SK-N-SH (cell line): Measurements from ENCODE around the gene CYP2B6. TPM values are rescaled to one million over a fixed set of nuclear protein-coding genes. Genes with fewer than 3 reads are reported as not detected.

Experiments
- CTCF ChIA-PET: fragments of 300-600, 350-600 bp; formaldehyde crosslinking; extraction: SDS; loops from one replicate; lab custom pipeline; 2021; lab: Yijun Ruan, JAX
- POLR2A ChIA-PET: fragments of 350-600 bp; sonication (Branson Sonifier 250); formaldehyde crosslinking; extraction: SDS; loops from one replicate; lab custom pipeline; 2020; ENCODE audit warnings: antibody characterized with exemption, inconsistent platforms; lab: Yijun Ruan, JAX
- DNase-seq: peaks from one replicate; pipeline ENCODE4 v3.0.0; 2012
- H2AFZ ChIP-seq: fragments of 200-600 bp; sonication (generic); 2 replicates; pipeline ENCODE4 v1.8.1; 2016; ENCODE audit warnings: antibody characterized with exemption, mild to moderate bottlenecking, low read depth
- H3F3A ChIP-seq: fragments of 200-600 bp; sonication (generic); replicated peaks from 2 replicates; pipeline ENCODE3; 2016; ENCODE audit warnings: antibody characterized with exemption, mild to moderate bottlenecking; ENCODE audit not compliant: insufficient read depth
- H3K27ac ChIP-seq, 2 experiments: fragments of 200-500 bp in 1 of 2; fragments of 200-600 bp in 1 of 2; sonication (Bioruptor generic) in 1 of 2; sonication (generic), shearing (Covaris generic) in 1 of 2; 2 replicates each; pipeline versions ENCODE4 v1.5.1 to v1.6.1; 2014 to 2016; ENCODE audit warnings: low read depth in 2 of 2, inconsistent platforms in 1 of 2, low read length in 1 of 2, mild to moderate bottlenecking in 1 of 2, mixed read lengths in 1 of 2
- H3K27me3 ChIP-seq: fragments of 200-600 bp; sonication (generic), shearing (Covaris generic); 2 replicates; pipeline ENCODE4 v1.6.1; 2016; ENCODE audit warnings: mixed run types; ENCODE audit not compliant: insufficient read depth
- H3K36me3 ChIP-seq, 2 experiments: fragments of 200-500 bp in 1 of 2; fragments of 200-600 bp in 1 of 2; sonication (Bioruptor generic) in 1 of 2; sonication (generic) in 1 of 2; replicated peaks in 1 of 2; 2 replicates each; pipeline versions ENCODE3 to v1.5.1; 2014 to 2016; ENCODE audit warnings: low read length in 1 of 2, mild to moderate bottlenecking in 1 of 2; ENCODE audit not compliant: insufficient read depth in 2 of 2, control insufficient read depth in 1 of 2
- H3K4me1 ChIP-seq, 2 experiments: fragments of 200-500 bp in 1 of 2; fragments of 200-600 bp in 1 of 2; sonication (Bioruptor generic) in 1 of 2; sonication (generic), shearing (Covaris generic) in 1 of 2; 2 replicates each; pipeline versions ENCODE4 v1.5.1 to v1.6.1; 2014 to 2016; ENCODE audit warnings: low read depth in 1 of 2, low read length in 1 of 2, mixed run types in 1 of 2; ENCODE audit not compliant: insufficient read depth in 2 of 2, control insufficient read depth in 1 of 2
- H3K4me2 ChIP-seq: fragments of 200-600 bp; sonication (generic), shearing (Covaris generic); 2 replicates; pipeline ENCODE4 v1.6.1; 2017; ENCODE audit warnings: mixed run types
- H3K4me3 ChIP-seq, 2 experiments: fragments of 200-500 bp in 1 of 2; fragments of 200-600 bp in 1 of 2; sonication (Bioruptor generic) in 1 of 2; sonication (generic), shearing (Covaris generic) in 1 of 2; 2 replicates each; pipeline versions ENCODE4 v1.5.1 to v1.8.1; 2014 to 2016; ENCODE audit warnings: low read depth in 2 of 2, inconsistent platforms in 1 of 2, low read length in 1 of 2, mild to moderate bottlenecking in 1 of 2, mixed read lengths in 1 of 2, moderate library complexity in 1 of 2
- H3K79me2 ChIP-seq: fragments of 200-600 bp; sonication (generic); 2 replicates; pipeline ENCODE4 v1.8.1; 2017; ENCODE audit warnings: mild to moderate bottlenecking; ENCODE audit not compliant: insufficient read depth
- H3K9ac ChIP-seq: fragments of 200-600 bp; sonication (generic); 2 replicates; pipeline ENCODE4 v1.6.1; 2017; ENCODE audit warnings: mixed run types
- H3K9me2 ChIP-seq: fragments of 200-600 bp; sonication (generic); 2 replicates; pipeline ENCODE4 v1.6.1; 2017; ENCODE audit warnings: mixed run types
- H3K9me3 ChIP-seq: fragments of 200-600 bp; sonication (generic); 2 replicates; pipeline ENCODE4 v1.6.1; 2017; ENCODE audit warnings: mixed run types, mild to moderate bottlenecking, moderate library complexity
- H4K20me1 ChIP-seq: fragments of 200-600 bp; sonication (generic); 2 replicates; pipeline ENCODE4 v1.6.1; 2017; ENCODE audit warnings: mild to moderate bottlenecking, mixed run types; ENCODE audit not compliant: insufficient read depth
- CHD2 ChIP-seq: fragments of 150-350 bp; IDR thresholded peaks from 2 replicates; pipeline ENCODE4 v1.6.1; 2018; ENCODE audit warnings: low read length; ENCODE audit not compliant: partially characterized antibody
- CTCF ChIP-seq: fragments of 200-600 bp; sonication (generic); IDR thresholded peaks from 2 replicates; pipeline ENCODE4 v1.6.1; 2017; ENCODE audit warnings: antibody characterized with exemption, mild to moderate bottlenecking, moderate library complexity
- ELF1 ChIP-seq: IDR thresholded peaks from 2 replicates; pipeline ENCODE4 v1.4.0; 2012
- FOSL2 ChIP-seq: IDR thresholded peaks from 2 replicates; pipeline ENCODE4 v1.4.0; 2012; ENCODE audit warnings: low read depth, mild to moderate bottlenecking, moderate library complexity, borderline replicate concordance
- FOXM1 ChIP-seq: IDR thresholded peaks from 2 replicates; pipeline ENCODE4 v1.4.0; 2012; ENCODE audit warnings: low read depth, mild to moderate bottlenecking
- GATA2 ChIP-seq: sonication (generic); formaldehyde crosslinking; IDR thresholded peaks from 2 replicates; pipeline ENCODE4 v1.5.0; 2020; ENCODE audit warnings: mild to moderate bottlenecking, missing genetic modification reagents
- IRF3 ChIP-seq: fragments of 150-350 bp; IDR thresholded peaks from 2 replicates; pipeline ENCODE4 v1.6.1; 2016; ENCODE audit warnings: mild to moderate bottlenecking, low read depth, low read length
- JUND ChIP-seq: IDR thresholded peaks from 2 replicates; pipeline ENCODE4 v1.4.0; 2012
- MAX ChIP-seq: IDR thresholded peaks from 2 replicates; pipeline ENCODE4 v1.4.0; 2012; ENCODE audit warnings: low read depth
- MEF2A ChIP-seq: IDR thresholded peaks from 2 replicates; pipeline ENCODE4 v1.4.0; 2012; ENCODE audit warnings: low read depth, borderline replicate concordance
- NRF1 ChIP-seq: IDR thresholded peaks from 2 replicates; pipeline ENCODE4 v1.6.1; 2012; ENCODE audit warnings: low read depth, mild to moderate bottlenecking, low read length
- PBX3 ChIP-seq: IDR thresholded peaks from 2 replicates; pipeline ENCODE4; 2012
- REST ChIP-seq: IDR thresholded peaks from 2 replicates; pipeline ENCODE4 v1.6.1; 2012; ENCODE audit warnings: mild to moderate bottlenecking, low read depth, low read length, moderate library complexity
- SMC3 ChIP-seq: IDR thresholded peaks from 2 replicates; pipeline ENCODE4 v1.6.1; 2012; ENCODE audit warnings: low read depth, low read length, improper control_type of control experiment
- TAF1 ChIP-seq: IDR thresholded peaks from 2 replicates; pipeline ENCODE4 v1.6.1; 2012; ENCODE audit warnings: low read depth, mild to moderate bottlenecking, low read length, moderate library complexity, borderline replicate concordance
- USF1 ChIP-seq: IDR thresholded peaks from 2 replicates; pipeline ENCODE4 v1.4.0; 2012; ENCODE audit warnings: low read depth, borderline replicate concordance
- USF2 ChIP-seq: fragments of 150-350 bp; IDR thresholded peaks from 2 replicates; pipeline ENCODE4 v1.6.1; 2017; ENCODE audit warnings: antibody characterized with exemption, low read length, low read depth, borderline replicate concordance
- ZBTB33 ChIP-seq: IDR thresholded peaks from 2 replicates; pipeline ENCODE4 v1.4.0; 2012; ENCODE audit warnings: low read depth, borderline replicate concordance
- WGBS: methylation state at CpG from one replicate; pipeline ENCODE4 v1.1.6; 2017; ENCODE audit warnings: low lambda C conversion rate; 5-methylcytosine and 5-hydroxymethylcytosine counted together
- polyA plus RNA-seq, 3 experiments: library from polyadenylated mRNA; depleted of rRNA; stranded (reverse); fragments of >200 nt; gene quantifications; 2 replicates each; pipeline ENCODE4 v1.2.3, GENCODE V29; 2012

The CYP2B6 gene
- polyA plus RNA-seq, 1 of the 3 experiments (the other 2 are of a cell fraction) = not detected

GRCh38 chr19:40981591-40981990 is 9.5 kb upstream of the CYP2B6 start:
- H2AFZ ChIP-seq = no peak overlapping the region
- H4K20me1 ChIP-seq = no peaks in the 10 kb centered on the region
- H3K27me3 ChIP-seq = peaks cover 28% of the 10 kb centered on the region; the same call in 1 of the 2 replicates
- H3K36me3 ChIP-seq = no peaks in the 10 kb centered on the region
- CTCF ChIA-PET = no interaction called here
- H3K9ac ChIP-seq = no peak overlapping the region
- no peak overlapping the region for H3K4me2 ChIP-seq
- H3K9me3 ChIP-seq = no peaks in the 10 kb centered on the region
- WGBS = 4% methylated on average over 4 of the region's 4 CpGs
- H3K27ac ChIP-seq = no peak overlapping the region
- H3K9me2 ChIP-seq = no peaks in the 10 kb centered on the region
- POLR2A ChIA-PET = no interaction called here
- DNase-seq = no peak
- TF ChIP-seq TAF1 = no peak
- TF ChIP-seq USF1 = no peak
- TF ChIP-seq MEF2A = no peak
- TF ChIP-seq MAX = no peak
- no peak for TF ChIP-seq CHD2
- no peak for TF ChIP-seq FOSL2
- no peak for TF ChIP-seq PBX3
- no peak for TF ChIP-seq FOXM1
- no peak for TF ChIP-seq IRF3
- no peak for TF ChIP-seq JUND
- no peak for TF ChIP-seq CTCF
- TF ChIP-seq ZBTB33 = no peak
- TF ChIP-seq SMC3 = no peak
- no peak for TF ChIP-seq USF2
- TF ChIP-seq REST = no peak
- no peak for TF ChIP-seq ELF1
- TF ChIP-seq GATA2 (CRISPR knock-in tag) = no peak
- no peak for TF ChIP-seq NRF1
- H3K79me2 ChIP-seq = no peaks in the 10 kb centered on the region
- H3K4me3 ChIP-seq = no peak overlapping the region
- H3K4me1 ChIP-seq = no peaks in the 10 kb centered on the region
- H3F3A ChIP-seq = no peaks in the 10 kb centered on the region
